ELR (cell line): ENCODE data around the gene RBBP7.
A peak's percentile ranks its signal among the peaks of the same experiment; 100 is the strongest.

Experiments
- DNase-seq: peaks from one replicate; pipeline ENCODE4 v3.0.0-alpha.2; 2015; ENCODE audit warnings: low read depth

RBBP7 gene

DNA sequence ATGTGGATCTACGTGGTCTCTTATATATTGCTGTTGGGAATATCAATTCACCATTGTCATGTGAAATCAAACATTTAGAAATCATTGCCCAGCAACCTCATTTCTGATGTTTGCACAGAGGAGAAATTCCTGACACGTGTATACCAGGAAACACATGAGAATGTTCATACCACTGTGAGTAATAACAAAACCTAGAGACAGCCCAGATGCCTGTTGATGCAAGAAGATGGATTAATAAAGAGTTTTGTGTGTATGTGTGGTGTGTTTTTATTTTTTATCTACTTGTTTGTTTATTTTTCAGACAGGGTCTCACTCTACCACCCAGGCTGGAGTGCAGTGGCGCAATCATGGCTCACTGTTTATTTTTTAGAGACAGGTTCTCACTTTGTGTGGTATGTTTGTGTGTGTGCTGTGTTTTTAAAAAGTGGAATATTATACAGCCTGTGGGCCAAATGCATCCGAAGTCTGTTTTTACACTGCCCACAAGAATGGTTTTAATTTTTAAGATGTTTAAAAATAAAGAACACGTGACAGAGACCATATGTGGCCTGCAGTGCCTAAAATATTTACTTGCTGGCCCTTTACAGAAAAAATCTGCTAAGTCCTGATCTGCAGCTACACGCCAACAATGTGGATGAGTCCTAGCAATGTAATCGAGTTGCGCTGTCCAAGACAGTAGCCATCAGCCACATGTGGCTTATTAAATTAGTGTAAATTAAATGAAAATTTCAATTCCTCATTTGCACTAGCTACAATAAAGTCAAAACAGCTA, 44.7 kb downstream of the RBBP7 start:
- peak; percentile 54 for DNase-seq

DNA sequence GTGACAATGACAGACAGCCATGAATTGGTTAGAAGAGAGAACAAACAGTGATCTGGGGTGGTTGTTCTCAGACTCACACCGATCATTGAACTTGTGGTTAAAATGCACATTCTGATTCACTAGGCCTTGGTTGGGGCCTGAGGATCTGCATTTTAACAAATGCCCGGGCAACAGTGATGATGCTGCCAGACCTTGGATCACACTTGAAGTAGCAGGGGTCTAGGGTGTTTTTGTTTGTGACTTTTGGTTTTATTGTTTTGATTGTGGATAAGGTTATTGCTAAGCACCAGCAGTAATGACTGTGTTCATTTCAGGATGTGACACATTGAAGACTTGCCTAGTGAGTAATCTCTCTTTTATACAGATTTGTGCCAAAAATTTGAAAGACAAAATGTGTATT, 47.4 kb downstream of the RBBP7 start:
- peak; percentile 82 for DNase-seq

DNA sequence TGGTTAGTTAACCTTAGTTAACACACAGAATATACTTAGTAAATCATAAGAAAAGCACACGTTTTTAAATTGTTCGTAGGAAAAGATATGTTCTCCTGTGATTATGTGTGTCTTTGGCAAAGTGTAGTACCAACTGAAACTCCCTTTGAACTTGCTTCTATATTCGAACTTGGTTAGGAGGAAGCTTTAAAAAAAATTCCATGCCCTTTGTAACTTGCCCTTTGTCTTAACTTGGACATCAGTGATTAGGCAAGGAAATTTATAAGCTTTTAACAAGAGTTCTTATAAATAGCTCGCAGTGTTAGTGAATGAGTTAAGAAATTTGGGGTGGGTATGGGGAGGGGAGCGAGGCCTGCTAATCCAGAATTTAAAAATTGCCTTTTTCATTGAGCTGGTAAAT, 50.5 kb downstream of the RBBP7 start:
- no peak for DNase-seq

- DNase-seq: no peak
These were observed 55.6 kb downstream of the RBBP7 start for GRCh38 chrX:16814597-16814996.

- peak; percentile 62 for DNase-seq
These were observed 62.1 kb downstream of the RBBP7 start for GRCh38 chrX:16807976-16808542.

DNA sequence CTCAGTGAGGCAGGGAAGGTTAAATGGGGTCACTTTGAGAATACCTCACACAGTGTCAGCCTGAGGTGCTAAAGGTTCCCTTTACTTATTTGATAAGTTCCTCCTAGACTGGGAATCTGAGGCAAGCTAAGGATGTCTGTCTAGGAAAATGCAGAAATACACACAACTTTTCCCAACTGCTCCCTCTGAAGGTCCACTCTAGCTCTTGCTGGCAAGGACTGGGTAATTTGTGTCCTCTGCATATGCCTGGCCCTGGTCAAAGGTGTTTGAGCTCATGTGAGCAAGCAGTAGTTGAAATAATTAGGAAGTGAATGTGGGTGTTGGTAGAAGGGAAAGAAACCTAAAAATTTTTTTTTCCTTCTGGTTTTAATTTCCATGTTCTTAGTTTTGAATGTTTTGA, 62.6 kb downstream of the RBBP7 start:
- DNase-seq: peak; percentile 53

DNA sequence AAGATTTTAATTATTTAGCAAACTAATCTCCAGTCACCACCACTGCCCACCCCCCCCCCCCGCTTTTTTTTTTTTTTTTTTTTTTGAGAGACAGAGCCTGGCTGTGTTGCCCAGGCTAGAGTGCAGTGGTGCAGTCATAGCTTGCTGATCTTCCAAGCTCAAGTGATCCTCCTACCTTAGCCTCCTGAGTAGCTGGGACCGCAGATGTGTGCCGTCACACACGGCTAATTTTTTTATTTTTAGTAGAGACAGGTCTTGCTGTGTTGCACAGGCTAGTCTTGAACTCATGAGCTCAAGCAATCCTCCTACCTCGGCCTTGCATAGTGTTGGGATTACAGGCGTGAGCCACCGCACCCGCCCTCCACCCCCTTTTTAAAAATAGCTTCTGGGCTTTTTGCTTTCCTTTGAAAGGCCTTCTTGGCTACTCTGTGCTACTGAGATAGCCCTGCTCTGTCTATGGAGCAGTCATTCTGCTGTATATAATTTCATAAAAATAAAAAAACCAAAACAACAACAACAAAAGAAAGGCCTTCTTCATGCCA, 65.2 kb downstream of the RBBP7 start:
- DNase-seq: no peak

DNA sequence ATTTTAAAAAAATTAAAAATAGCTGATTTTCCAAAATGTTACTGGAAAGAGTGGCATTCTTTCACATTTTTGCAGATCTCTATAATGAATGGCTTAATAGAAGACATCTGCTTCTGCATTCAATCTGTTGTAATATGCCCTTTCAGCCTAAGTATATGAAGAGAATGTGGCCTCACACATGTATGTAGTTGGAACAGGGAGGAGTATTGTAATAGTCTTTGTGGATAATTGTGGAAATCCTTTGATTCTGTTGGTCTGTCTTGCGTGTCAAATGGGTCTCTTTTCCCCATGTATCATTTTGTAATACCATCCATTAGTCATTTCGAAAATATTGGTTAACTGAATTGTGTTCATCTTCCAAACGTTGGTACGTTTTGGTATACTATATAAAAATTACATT, 72.3 kb downstream of the RBBP7 start:
- no peak for DNase-seq

DNA sequence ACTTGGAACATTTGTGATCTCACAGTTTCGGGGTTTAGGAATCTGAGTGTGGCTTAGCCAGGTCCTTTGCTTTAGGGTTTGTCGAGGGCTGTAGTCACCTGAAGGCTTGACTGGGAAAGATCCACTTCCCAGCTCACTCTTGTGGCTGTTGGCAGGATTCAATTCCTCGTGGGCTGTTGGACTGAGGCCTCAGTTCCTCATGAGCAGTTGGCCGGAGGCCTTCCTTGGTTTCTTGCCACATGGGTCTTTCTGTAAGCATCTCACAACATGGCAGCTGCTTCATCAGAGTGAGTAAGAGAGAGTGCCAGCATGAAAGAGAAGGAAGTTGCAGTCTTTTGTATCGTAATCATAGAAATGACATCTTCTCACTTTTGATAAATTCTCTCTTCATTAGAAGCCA, 72.8 kb downstream of the RBBP7 start:
- no peak for DNase-seq

DNA sequence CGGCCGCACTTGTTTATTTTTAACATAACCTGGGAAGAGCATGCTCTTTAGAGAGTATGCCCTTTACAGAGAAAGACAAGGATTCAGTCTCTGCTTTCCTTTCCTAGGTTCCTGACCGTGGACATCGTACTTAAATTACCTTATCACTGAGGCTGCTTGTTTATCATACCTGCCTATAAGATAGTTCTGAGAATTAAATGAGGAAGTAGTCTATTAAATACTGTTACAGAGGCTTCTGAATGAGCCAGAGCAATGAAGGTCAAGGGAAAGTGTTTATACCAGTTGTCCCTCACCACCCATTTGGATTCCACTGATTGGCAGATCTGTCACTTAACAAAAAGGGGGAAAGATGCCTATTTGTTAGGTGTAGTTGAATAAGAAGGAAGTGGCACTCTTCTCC, 73.9 kb downstream of the RBBP7 start:
- no peak for DNase-seq
